Activated T-cell treated with anti-CD3 and anti-CD28 coated beads for 1 hour (primary cell): ENCODE measurements around the gene LTBP1.

Experiments
- DNase-seq: peaks from one replicate; pipeline ENCODE4 v3.0.0-alpha.2; 2020; ENCODE audit warnings: low read depth

LTBP1 gene

GRCh38 chr2:33202641-33203522 is 256.1 kb downstream of the LTBP1 start:
- DNase-seq, result no peak

DNA sequence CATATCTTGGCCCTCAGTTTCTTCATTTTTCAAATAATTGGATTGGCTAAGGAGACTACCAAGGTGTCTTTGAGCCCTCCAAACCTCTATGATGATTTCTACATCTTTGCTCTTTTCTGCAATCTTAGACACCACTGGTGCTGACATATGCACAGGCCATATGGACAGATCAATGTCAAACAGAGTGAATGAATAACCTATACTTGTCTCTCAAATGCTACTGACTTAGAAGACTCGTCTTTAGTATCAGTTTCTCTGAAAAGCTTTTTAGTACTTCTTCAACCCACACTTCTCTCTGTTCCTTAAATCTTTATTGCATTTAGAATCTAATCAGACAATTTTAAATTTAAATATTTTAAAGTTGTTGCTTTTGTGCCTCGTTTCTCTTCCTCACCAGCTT is 258.2 kb downstream of the LTBP1 start:
- no peak for DNase-seq

DNA sequence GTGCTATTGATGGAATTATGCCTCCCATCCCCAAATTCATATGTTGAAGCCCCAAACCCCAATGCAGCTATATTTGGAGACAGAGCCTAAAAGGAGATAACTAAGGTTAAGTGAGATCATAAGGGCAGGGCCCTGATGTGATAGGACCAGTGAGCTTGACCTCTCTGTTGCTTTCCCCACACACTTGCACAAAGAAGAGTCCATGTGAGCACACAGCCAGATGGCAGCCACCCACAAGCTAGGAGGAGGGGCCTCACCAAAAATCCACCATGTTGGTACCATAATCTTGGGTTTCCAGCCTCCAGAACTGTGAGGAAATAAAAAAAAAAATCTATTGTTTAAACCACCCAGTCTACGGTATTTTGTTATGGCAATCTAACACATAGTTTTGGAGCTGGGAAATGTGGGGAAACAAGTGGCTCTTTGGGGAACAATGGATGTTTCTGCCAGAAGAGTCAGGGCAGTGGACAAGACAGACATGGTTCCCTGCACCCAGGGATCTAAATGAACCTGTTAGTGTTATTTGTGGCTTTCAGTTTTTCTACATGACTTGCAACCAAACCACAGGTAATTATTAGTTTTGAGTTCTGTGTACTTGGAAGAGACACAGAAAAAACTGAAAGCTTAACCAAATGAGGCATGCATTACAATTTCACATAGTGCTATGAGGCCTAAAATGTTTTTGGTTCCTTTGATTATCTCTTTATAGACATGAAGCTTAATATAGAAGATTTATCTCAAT is 259.1 kb downstream of the LTBP1 start:
- DNase-seq, result no peak

DNA sequence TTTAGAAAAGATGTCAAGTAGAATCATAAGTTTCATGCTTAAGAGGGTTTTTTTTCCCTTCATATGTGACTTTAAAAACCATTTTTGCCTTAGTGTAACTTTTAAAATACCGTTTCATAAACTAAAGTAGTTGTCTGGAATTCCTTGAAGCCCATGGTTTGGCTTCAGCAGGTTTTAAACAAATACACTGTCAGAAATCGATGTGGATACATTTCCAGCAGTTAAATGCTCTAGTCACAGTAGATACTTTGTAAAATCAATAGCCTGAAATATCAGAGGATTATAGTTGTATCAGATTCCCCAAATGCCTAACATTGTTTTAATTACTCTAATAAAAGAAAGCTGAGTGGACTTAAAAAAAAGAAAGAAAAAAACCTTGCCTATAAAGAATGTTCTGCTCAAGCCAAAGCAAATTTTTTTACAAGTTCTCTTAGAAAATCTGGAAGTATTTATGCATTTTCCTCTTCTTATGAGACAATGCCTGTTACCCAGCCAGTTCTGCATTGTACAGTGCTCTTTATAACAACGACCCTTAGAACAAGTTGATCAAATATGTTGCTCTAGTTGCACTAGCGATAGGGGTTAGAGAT is 260.5 kb downstream of the LTBP1 start:
- DNase-seq, result no peak

DNA sequence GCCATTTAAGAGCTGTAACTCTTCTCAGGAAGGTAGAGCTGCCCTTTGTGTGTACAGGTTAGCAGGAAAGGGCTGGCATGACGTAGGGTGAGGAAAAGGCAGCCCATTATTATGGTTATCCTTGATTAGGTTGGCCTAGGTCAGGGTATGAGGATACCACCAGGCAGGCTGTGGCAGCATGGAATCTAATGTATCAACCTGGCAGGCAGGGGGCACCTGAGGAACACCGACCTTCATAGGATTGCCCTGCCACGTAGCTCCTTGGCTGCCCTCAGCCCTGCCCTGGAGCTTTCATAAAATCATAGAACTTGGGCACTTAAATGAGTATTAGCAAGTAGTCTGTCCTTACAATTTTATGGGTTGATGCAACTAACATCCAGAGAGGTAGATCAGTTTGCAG is 261.6 kb downstream of the LTBP1 start:
- DNase-seq, result no peak

DNA sequence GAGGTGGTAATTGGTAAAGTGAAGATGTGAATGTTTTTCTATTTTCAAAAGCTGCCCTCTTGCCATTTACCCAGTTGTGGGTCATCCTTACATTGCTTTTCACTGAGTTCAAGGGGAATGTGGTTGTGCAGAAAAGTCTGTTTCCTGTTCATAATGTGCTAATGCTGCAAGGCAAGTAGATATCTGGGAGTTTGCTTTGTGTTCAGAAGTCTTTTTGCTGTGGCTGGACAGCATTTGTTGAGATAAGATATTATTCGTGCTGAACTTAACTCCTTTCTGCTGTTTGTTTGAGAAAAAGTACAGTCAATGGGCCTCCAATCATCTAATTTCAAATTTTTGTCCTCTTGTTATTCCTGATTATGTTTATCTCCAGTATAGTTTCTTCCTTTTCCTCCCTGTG is 263.2 kb downstream of the LTBP1 start:
- no peak for DNase-seq

GRCh38 chr2:33210626-33211025 is 263.9 kb downstream of the LTBP1 start:
- no peak for DNase-seq

DNA sequence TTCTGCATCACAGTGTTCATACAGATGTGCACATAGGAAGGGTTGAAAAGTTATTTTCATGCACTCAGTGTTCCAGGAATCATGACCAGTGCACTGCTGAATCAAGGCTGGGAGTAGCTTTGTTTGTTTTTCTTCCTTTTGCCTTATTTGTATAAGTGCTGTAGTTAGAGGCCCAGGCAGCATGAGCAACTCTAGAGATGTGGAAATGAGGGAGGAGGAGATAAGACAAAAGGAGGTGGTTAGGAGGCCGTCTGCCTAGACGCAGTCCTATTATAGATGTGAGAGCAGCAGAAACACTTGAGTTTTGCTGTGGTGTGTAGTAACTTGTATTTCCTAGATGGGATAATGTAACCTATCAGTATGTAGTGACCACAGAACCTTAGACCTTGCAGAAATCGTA is 265.4 kb downstream of the LTBP1 start:
- no peak for DNase-seq

- DNase-seq, result no peak
These were observed 266.5 kb downstream of the LTBP1 start for GRCh38 chr2:33213244-33213643.

DNA sequence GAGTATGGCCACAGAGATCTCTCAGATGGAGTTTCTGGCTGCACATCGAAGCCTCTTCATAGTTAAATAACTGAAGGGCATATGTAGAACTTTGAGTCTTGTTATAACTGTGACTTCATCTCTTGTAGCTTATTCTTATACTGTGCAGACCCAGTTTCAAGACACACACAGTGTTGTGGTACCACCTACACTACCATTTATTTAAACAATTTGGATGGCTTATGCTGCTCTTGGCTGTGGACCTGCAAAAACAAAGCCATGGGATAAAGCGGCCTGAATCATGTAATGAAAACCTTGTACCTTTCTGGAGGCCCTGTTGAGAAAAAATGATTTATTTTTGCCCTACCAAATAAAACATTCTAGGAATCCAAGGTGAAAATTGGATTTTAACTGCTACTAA is 266.9 kb downstream of the LTBP1 start:
- no peak for DNase-seq

DNA sequence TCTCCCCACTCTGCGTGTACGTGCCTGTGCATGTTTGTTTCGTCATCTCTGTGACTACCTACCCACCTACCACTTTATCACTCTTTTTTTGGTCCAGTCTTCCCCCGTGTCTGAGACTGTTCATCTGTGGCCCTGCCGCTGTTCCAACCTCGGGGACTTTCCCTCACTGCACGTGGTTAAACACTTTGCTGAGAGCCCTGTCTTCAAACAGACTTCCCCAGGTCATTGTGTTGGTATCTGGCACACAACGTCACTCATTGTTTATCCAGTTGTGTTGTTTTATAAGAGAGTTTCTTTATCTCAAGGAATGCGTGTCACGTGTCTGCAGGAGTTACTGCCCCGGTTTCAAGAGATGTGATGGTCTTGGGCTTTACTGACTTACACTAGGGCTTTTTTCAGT is 267.7 kb downstream of the LTBP1 start:
- DNase-seq, result no peak

DNA sequence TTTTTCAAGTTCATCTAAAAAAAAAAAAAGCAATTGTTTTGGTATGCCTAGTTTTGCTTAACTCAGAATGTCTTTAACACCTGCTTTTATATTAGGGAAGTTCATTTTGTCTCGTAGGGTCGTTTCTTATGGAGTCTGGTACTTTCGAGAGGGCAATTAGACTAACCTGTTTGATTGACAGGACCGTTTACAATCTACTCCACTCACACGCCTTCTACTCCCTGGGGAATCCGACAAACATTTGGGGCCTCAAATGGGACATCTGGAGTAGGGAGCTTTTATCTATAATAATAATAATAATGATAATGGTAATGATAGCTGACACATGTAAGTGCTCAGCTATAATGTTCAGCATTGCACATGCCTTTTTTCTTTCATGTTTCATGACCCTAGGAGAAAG is 268.1 kb downstream of the LTBP1 start:
- DNase-seq, result no peak

DNA sequence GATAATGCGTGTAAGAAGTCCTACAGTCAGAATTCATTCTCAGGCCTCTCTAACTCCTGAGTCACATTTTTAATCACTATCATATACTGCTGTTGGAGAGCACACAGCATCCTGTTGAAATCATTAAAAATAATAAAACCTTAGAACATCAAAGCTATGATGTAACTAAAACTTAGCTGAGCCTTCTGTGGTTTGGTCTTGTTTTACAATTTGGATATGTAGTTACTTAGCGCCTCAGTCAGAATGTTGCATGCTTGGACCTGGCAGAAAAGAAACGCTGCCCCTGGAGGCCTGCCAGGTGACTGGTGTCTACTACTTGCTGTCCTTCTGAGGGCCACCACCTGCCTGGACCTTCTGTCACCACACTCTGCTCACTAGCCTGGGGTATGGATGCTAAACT is 268.5 kb downstream of the LTBP1 start:
- DNase-seq, result no peak

- no peak for DNase-seq
These were observed 269.2 kb downstream of the LTBP1 start for GRCh38 chr2:33215983-33216382.

DNA sequence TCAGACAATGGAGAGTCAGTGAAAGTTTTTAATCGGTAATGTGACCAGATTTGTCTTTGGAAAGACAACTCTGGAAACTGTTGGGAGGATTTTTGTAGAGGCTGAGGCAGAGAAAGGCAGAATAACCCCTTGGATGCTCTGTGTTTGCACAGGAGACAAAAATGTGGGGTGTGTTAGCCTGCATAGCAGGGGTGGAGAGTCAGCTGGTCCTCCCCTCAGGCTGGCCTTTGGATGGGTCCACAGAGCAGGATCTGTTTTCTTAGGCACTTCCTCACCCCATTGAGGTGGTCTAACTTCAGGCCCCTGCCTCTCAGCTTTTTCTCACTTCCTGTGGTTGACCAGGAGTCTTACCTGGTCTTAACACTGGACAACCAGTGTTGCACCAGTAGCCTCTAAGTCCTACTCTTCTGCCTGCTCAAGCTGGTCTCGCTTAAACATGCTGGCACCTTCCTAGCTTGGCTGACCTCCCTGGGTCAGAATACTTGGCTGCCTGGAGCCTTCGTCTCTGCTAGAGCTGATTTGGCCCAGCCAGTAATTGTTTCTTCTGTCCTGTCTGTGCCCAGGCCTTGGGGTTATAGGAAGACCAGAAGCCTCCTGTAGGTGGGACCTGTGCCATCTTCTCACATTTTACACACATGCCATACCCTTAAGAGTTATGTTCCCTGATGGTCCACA is 269.9 kb downstream of the LTBP1 start:
- DNase-seq, result no peak

DNA sequence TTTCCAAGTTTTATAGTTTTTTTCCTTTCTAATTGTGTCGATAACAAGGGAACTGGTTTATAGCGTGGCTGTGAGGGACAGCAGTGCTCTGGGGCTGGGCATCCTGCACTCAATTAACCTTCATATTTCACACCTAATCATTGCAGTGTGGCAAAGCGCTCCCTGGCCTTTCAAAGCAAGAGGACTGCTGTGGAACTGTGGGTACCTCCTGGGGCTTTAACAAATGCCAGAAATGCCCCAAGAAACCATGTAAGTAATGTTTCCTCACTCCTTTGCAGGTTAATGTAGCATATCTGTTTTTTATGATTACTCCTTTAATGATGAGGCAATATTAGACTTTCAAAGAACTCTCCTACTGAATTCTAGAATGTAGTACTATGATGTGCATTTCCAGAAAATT is 270.7 kb downstream of the LTBP1 start:
- no peak for DNase-seq

DNA sequence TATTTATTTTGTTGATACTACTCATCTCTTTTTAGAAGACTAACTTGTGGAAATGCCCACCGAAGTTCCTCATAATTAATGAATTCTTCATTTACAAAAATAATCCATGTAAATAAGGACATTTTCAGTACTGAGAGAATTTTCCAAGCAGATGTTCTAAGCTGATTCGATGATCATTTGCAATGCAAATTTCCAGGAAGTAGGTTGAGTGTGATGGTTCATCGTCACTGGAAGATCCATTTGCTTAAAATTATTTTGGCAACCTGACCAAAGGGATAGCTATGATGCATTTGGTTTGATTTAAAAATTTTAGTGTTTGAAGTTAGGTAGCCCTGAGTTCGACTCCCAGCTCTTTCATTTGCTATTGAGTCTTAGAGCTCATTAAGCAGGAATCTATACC is 272.4 kb downstream of the LTBP1 start:
- no peak for DNase-seq

GRCh38 chr2:33219850-33220275 is 273.1 kb downstream of the LTBP1 start:
- DNase-seq, result no peak

DNA sequence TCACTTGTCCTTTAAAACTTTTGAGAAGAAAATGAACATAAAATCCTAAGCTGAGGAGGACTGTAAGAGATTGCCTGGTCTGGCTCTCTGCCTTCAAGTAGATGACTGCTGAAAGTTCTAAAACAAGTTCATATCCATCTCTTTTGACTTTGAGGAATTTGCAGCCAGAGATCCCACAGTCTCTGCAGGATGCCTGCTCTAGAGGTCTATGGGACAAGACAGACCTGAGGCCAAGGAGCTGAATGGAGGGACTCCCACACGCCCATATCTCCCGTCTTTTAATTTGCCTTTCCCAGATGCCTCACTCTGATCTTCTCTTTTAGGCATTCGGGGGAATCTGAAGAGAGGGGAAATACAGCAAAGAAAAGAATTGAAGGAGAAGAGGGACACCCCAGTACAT is 273.8 kb downstream of the LTBP1 start:
- no peak for DNase-seq

- no peak for DNase-seq
These were observed 274.5 kb downstream of the LTBP1 start for GRCh38 chr2:33221046-33221784.

DNA sequence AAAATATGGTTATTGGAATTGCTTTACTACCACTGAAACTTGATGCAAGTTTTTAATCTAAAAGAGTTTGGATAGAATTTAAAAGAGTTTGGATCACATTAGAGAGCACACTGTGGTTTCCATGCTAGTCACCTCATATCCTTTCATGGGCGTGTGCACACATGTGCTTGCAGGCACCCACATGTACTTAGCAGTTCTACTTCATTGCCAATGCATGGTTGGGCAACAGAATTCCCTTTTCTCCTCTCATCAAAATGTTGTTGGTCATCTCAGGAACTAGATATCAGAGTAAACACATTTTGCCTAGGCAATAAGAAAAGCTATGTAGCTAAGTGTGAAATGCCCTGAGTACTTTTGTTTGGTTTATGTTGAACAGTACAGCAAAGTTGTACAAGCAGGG is 275.6 kb downstream of the LTBP1 start:
- DNase-seq, result no peak

GRCh38 chr2:33223856-33224255 is 277.1 kb downstream of the LTBP1 start:
- no peak for DNase-seq
